GM21717 (cell line): ENCODE results near the gene SLK.

Source experiments
- ATAC-seq: cut with Tn5 transposase; IDR thresholded peaks from one replicate; pipeline ENCODE4 v1.9.1; 2021; ENCODE audit warnings: mild to moderate bottlenecking, moderate library complexity; ENCODE audit not compliant: unreplicated experiment

SLK gene

GRCh38 chr10:104045151-104046089 is 78.5 kb downstream of the SLK start:
- ATAC-seq: no peak

DNA sequence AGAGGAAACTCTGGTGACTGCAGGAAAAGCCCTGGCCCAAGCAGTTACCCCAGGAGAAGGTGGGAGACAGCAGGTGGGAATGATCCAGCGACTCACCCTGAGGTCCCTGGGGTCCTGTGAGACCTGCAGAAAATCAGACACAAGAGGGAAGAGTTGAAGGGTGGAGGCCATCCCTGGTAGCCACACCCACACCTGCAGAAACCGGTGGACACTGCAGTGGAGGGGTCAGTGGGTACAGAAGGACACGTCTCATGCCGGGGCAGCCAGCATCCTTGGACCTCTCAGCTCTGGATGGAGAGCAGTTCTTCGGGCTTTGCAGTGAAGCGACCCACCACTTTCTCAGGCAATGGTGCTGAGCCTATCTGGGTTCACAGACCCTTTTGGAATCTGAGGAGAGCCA is 79.7 kb downstream of the SLK start:
- no peak for ATAC-seq

- no peak for ATAC-seq
These were observed 82.7 kb downstream of the SLK start for GRCh38 chr10:104049504-104050250.

DNA sequence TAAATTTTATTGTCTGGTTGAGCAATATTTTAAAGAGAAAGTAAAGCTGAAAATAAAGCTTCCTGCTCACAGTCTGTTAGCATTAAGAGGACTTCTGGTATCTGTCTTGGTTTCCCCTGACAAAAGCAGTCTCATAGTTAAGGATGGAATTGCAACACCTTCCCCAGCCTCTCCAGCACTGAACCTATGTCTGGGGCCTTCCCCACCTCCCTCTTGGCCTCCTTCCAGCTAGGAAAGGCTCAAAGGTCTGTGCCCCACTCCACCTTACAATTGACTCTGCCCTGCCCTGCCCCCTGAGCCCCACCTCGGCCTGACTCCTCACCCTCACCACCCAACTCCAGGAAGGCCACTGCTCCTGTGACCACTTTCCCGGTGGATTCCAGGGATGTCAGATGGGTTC is 85.5 kb downstream of the SLK start:
- ATAC-seq: no peak

- no peak for ATAC-seq
These were observed 86.3 kb downstream of the SLK start for GRCh38 chr10:104053201-104053600.

- no peak for ATAC-seq
These were observed 87.5 kb downstream of the SLK start for GRCh38 chr10:104054430-104054829.

DNA sequence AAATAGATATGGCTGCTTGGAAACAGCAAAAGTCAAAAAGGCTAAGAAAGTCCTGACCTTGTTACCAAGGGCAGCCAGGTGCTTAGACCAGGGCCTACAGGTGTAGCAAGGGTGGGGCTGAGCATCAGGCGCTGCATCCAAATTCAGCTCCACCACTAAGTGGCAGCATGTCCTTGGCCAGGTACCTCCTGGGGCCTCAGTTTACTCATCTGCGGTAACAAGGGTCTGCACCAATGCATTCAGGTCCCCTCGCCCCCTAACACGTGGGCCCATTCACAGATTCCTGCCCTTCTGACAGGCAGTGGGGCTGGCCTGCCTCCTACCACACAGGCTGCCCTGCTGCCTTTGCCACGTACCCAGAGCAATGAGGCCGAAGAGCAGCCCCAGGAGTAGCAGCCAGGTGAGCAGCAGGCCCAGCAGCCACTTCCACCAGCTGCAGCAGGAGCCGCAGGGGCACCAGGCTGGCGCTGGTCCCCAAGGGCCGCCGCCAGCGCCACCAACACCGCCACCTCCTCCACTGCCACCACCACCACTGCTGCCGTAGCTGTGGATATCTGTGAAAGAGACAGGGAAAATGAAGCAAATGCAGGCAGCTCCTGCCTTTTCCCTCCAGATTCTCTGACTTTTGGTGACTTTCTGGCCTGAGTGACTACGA is 89.8 kb downstream of the SLK start:
- no peak for ATAC-seq

- ATAC-seq: no peak
These were observed 90.8 kb downstream of the SLK start for GRCh38 chr10:104057717-104058116.

- ATAC-seq: no peak
These were observed 92.4 kb downstream of the SLK start for GRCh38 chr10:104059364-104059763.

GRCh38 chr10:104061196-104061595 is 94.3 kb downstream of the SLK start:
- no peak for ATAC-seq

- no peak for ATAC-seq
These were observed 98.8 kb downstream of the SLK start for GRCh38 chr10:104065748-104066147.

GRCh38 chr10:104066945-104067344 is 100.0 kb downstream of the SLK start:
- ATAC-seq: no peak

DNA sequence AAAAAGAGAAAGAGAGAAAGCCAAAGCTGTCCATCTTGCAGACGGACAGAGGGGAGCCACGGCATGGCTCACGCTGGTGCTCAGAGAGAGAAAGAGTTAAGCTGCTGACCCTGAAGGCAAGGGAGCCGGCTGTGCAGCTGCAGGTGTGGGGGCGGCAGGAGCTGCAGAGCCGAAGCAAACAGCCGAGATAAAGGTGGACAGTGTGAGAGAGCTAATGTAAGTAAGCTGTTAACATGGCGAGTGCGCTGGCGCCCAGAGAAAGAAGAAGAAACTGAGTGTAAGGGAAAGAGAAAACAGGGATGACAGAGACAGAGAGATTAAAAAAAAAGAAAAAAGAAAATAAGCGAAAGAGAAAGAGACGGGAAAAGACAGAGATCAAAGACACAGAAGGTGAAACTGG is 100.6 kb downstream of the SLK start:
- no peak for ATAC-seq

GRCh38 chr10:104069613-104070012 is 102.7 kb downstream of the SLK start:
- ATAC-seq: no peak

- no peak for ATAC-seq
These were observed 105.8 kb downstream of the SLK start for GRCh38 chr10:104072786-104073185.

DNA sequence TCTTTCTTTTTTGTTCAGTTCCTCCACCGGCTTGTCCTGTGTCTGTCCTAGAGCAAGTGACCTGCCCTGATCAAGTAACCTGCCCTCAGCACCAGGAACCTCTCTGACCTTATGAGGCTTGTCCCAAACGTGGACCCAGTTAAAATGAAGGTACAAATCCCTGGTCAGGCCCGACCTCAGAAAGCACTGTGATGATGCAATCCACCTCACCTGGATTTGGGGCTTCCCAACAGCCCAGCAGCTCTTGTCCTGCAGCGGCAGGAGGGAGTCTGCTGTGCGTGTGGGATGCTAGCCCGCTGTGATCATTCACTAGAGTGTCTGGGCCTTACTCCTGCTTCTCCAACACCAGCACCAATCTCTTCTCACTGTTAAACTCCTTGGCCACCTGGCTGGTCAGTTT is 107.6 kb downstream of the SLK start:
- no peak for ATAC-seq

- ATAC-seq: no peak
These were observed 109.8 kb downstream of the SLK start for GRCh38 chr10:104076743-104077160.

DNA sequence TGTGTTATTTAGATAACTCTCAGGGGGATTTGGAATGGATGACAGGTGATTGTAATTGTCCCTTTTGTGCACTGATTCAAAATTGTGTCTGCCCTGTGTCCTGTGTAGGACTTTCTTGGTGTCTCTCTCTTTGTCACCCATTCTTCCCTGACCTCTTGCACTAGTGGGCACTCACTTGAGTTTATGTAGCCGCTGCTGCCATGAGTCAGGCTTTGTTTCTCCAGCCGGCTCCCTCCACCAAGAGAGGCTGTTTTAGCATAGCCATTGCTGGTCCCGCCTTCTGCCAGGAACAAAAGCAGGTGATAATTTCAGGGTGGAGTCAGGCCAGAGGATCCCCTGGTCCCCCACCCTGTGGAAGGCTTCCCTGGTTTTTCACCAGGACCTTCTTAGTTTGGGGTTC is 110.3 kb downstream of the SLK start:
- no peak for ATAC-seq

GRCh38 chr10:104077663-104078151 is 110.8 kb downstream of the SLK start:
- ATAC-seq: no peak
